ENCODE results near the gene RILPL1. TPM values are rescaled to one million over a fixed set of nuclear protein-coding genes. Genes with fewer than 3 reads are reported as not detected.
A peak's percentile ranks its signal among the peaks of the same experiment; 100 is the strongest.

RILPL1 gene
- total and polyA plus RNA-seq, 10 of the 15 experiments (the other 5 are each of a cell fraction or from before 2014, with no cell fraction given): 0.05 to 0.61 (median 0.25) TPM

DNA sequence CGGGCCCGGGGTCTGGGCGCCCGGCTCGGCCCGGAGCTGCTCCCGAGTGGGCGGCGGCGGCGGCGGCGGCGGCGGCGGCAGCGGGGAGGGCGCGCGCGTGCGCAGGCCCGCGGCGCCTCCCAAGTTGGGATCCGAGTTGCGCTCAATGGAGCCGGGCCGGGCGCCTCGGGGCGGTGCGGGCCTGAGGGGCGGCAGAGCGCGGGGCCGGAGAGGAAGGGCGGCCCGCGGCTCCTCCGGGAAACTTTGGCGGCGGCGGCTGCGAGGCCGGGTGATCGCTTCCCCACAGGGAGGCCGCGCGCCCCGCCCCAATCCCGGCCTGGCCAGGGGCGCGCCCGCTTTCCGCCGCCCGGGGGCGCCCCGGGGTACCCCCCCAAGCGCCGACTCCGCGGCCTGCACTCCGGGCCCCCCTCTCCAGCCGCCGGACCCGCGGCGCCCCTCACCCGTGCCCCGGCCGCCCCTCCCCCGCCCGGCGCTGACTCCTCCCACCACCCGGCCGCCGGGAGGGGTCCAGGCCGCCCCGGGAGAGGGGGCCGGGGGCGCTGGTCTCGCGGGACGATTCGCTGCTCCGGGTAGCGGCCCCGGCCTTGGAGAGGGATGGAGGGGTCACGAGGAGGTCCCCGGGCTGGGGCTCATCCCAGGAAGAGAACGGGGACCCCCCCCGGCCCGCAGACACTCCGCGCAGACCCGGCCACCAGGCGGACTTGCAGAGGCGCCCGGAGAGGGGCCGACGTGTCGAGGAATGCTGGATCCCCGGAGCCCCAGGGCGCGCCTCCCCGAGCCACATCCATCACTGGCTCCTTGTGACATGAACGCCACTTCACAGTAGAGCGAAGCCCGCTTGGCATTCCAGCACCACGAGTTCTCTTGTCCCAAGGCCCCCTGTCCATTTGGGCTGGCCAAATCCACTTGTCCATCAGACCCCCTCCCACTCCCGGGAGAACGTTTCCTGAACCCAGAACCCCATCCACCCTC lies at the start of gene RILPL1 (continued):
- TF ChIP-seq DPF2 (IDR thresholded peaks at IDR 0.05) (peak; percentile 42; the same call in 1 of the 2 replicates), ZSCAN29 (IDR thresholded peaks at IDR 0.05) (no peak), NRF1 (conservative IDR thresholded peaks at IDR 0.05; ENCODE audit: low read depth, low read length) (0 out of 2 replicates have a peak, but pooled peaks have one; percentile 22), IKZF1 (conservative IDR thresholded peaks at IDR 0.05) (peak; percentile 48; the same call in 1 of the 2 replicates)

DNA sequence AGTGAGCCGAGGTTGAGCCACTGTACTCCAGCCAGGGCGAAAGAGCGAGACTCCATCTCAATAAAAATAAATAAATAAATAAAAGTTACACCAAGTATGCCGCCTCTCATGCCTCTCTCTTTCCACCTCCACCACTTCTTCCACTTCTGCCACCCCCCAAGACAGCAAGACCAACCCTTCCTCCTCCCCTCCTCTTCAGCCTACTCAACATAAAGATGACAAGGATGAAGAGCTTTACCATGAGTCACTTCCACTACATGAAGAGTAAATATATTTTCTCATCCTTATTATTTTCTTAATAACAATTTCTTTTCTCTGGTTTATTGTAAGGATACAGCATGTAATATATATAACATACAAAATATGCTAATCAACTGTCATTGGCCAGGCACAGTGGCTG lies 47.3 kb upstream of the RILPL1 start:
- no peak overlapping the region for H3K4me2 ChIP-seq (ENCODE audit: control insufficient read depth, insufficient read depth)
- ChIA-PET SMC1A (ENCODE audit: uncharacterized antibody, unreplicated experiment) (interaction anchor here (1.0 kb wide), 1 partner anchor 106 kb away, joined by 3 read pairs; no protein-coding TSS in a partner anchor), RAD21 (ENCODE audit: unreplicated experiment) (no interaction called here), POLR2A (no interaction called here), CTCF (interaction anchor here (0.7 to 2.6 kb wide), 4 partner anchors 9 to 317 kb away, joined by 4 to 12 read pairs (median 6); no protein-coding TSS in a partner anchor)
- H3K9ac ChIP-seq (ENCODE audit: control insufficient read depth, insufficient read depth, low read length): no peak overlapping the region
- ATAC-seq (no peak), FAIRE-seq (no peak), DNase-seq (ENCODE audit: low read depth, low spot score) (no peak)
- in situ Hi-C loops (cut with MboI): loop anchor here (5.0 kb wide), 1 partner anchor 313 kb away; no protein-coding TSS in a partner anchor
- no peaks in the 10 kb centered on the region; the same call in 2 of the 3 replicates for H3K9me3 ChIP-seq (replicated peaks; ENCODE audit: control insufficient read depth, insufficient read depth, low read length)
- peaks cover 34% of the 10 kb centered on the region for H3K79me2 ChIP-seq (ENCODE audit: control insufficient read depth, insufficient read depth, low read length)
- TF ChIP-seq, protein P1, sequence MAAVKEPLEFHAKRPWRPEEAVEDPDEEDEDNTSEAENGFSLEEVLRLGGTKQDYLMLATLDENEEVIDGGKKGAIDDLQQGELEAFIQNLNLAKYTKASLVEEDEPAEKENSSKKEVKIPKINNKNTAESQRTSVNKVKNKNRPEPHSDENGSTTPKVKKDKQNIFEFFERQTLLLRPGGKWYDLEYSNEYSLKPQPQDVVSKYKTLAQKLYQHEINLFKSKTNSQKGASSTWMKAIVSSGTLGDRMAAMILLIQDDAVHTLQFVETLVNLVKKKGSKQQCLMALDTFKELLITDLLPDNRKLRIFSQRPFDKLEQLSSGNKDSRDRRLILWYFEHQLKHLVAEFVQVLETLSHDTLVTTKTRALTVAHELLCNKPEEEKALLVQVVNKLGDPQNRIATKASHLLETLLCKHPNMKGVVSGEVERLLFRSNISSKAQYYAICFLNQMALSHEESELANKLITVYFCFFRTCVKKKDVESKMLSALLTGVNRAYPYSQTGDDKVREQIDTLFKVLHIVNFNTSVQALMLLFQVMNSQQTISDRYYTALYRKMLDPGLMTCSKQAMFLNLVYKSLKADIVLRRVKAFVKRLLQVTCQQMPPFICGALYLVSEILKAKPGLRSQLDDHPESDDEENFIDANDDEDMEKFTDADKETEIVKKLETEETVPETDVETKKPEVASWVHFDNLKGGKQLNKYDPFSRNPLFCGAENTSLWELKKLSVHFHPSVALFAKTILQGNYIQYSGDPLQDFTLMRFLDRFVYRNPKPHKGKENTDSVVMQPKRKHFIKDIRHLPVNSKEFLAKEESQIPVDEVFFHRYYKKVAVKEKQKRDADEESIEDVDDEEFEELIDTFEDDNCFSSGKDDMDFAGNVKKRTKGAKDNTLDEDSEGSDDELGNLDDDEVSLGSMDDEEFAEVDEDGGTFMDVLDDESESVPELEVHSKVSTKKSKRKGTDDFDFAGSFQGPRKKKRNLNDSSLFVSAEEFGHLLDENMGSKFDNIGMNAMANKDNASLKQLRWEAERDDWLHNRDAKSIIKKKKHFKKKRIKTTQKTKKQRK (IDR thresholded peaks at IDR 0.05; ENCODE audit: low read depth, low read length): no peak
- TF ChIP-seq RAD51 (IDR thresholded peaks at IDR 0.05) (no peak), ZNF384 (IDR thresholded peaks at IDR 0.05; ENCODE audit: borderline replicate concordance, low read depth, low read length) (no peak), KDM1A (IDR thresholded peaks at IDR 0.05; ENCODE audit: borderline replicate concordance) (no peak), EZH2 (IDR thresholded peaks at IDR 0.05; ENCODE audit: borderline replicate concordance, control insufficient read depth, low read depth, low read length) (no peak), ZNF217 (IDR thresholded peaks at IDR 0.05) (no peak), KLF5 (IDR thresholded peaks at IDR 0.05; ENCODE audit: partially characterized antibody) (no peak)
- TF ChIP-seq, protein P2, sequence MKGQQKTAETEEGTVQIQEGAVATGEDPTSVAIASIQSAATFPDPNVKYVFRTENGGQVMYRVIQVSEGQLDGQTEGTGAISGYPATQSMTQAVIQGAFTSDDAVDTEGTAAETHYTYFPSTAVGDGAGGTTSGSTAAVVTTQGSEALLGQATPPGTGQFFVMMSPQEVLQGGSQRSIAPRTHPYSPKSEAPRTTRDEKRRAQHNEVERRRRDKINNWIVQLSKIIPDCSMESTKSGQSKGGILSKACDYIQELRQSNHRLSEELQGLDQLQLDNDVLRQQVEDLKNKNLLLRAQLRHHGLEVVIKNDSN (IDR thresholded peaks at IDR 0.05; ENCODE audit: borderline replicate concordance, extremely low read length, insufficient read depth, low read depth, low read length): no peak
- no peaks in the 10 kb centered on the region for H4K20me1 ChIP-seq (ENCODE audit: control insufficient read depth, insufficient read depth)
- BruUV-seq (replicated peaks): no TSS peak
- no peaks in the 10 kb centered on the region for H3K27me3 ChIP-seq (replicated peaks in 1 of 2; ENCODE audit: control insufficient read depth in 2 of 2, insufficient read depth in 2 of 2, low read length in 1 of 2)
- no peak overlapping the region for H3K27ac ChIP-seq (ENCODE audit: control insufficient read depth, insufficient read depth)
- H3K4me3 ChIP-seq: no peak overlapping the region
- H3K36me3 ChIP-seq (ENCODE audit: control insufficient read depth in 2 of 2, insufficient read depth in 2 of 2, low read length in 1 of 2): no peaks in the 10 kb centered on the region
- 100% methylated on average over 4 of the region's 4 CpGs for WGBS (ENCODE audit: insufficient coverage, insufficient replicate concordance, low lambda C conversion rate, missing lambda C conversion rate)
- peaks cover 8% of the 10 kb centered on the region for H3K4me1 ChIP-seq (ENCODE audit: control insufficient read depth, insufficient read depth, low read length)
- intact Hi-C loops (cut with micrococcal nuclease; ENCODE audit: unreplicated experiment): loop anchor here (5.0 kb wide), 1 partner anchor 148 kb away; no protein-coding TSS in a partner anchor
- no peak overlapping the region for H2AFZ ChIP-seq (ENCODE audit: control insufficient read depth, low read depth, low read length)

All from GM12878 (cell line).